Gastroesophageal sphincter (tissue), 3 donors: Measurements from ENCODE around the gene IMMT.

ENCODE experiments used
- EP300 ChIP-seq: sonication (generic); formaldehyde crosslinking; IDR thresholded peaks from one replicate; pipeline ENCODE4 v1.6.1; 2017; ENCODE audit warnings: antibody characterized with exemption, mild to moderate bottlenecking
- POLR2A ChIP-seq, 2 donors: fragments of 450-650 bp; IDR thresholded peaks; one replicate each; pipeline ENCODE4 v1.6.1; 2017; ENCODE audit warnings: antibody characterized with exemption in 2 of 2, mild to moderate bottlenecking in 2 of 2, moderate library complexity in 1 of 2
- TF ChIP-seq, protein P1 (sequence below), 4 experiments: fragments of 200-600 bp in 2 of 4; fragments of 450-650 bp in 2 of 4; sonication (generic) in 1 of 4; IDR thresholded peaks; one replicate each; pipeline ENCODE4 v1.5.1; 2017 to 2019; ENCODE audit warnings: antibody characterized with exemption in 4 of 4, mild to moderate bottlenecking in 2 of 4, moderate library complexity in 2 of 4

DNA sequence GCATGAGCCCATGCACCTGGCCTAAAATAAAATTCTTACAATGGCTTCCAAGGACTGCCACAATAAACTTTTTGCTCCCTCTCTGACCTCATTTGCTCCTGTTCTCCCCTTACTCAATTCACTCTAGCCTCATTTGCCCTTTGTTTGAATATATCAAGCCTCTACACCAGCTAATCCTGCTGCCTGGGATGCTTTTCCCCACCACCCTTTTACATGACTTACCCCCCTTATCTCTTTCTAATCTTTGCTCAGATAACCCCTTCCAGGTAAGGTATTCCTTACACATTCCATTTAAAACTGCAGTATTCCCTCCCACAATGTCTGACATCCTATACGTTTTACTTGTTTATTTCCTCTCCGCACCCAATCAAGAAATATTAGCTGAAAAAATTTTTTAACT is 22.7 kb downstream of the IMMT start:
- TF ChIP-seq, protein P1, sequence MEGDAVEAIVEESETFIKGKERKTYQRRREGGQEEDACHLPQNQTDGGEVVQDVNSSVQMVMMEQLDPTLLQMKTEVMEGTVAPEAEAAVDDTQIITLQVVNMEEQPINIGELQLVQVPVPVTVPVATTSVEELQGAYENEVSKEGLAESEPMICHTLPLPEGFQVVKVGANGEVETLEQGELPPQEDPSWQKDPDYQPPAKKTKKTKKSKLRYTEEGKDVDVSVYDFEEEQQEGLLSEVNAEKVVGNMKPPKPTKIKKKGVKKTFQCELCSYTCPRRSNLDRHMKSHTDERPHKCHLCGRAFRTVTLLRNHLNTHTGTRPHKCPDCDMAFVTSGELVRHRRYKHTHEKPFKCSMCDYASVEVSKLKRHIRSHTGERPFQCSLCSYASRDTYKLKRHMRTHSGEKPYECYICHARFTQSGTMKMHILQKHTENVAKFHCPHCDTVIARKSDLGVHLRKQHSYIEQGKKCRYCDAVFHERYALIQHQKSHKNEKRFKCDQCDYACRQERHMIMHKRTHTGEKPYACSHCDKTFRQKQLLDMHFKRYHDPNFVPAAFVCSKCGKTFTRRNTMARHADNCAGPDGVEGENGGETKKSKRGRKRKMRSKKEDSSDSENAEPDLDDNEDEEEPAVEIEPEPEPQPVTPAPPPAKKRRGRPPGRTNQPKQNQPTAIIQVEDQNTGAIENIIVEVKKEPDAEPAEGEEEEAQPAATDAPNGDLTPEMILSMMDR (IDR thresholded peaks at IDR 0.05): no peak
- no peak for TF ChIP-seq EP300
- TF ChIP-seq POLR2A (IDR thresholded peaks at IDR 0.05): no peak
